ENCODE results near the gene IRF4. TPM values are rescaled to one million over a fixed set of nuclear protein-coding genes. Genes with fewer than 3 reads are reported as not detected.
"Not testable (repeated sequence)": the region's sequence is repeated elsewhere in the genome, so short reads cannot be mapped to it uniquely, and the experiment has no call there.

IRF4 gene
- total and polyA plus RNA-seq, 12 donors: 0.04 to 3.6 (median 0.32) TPM; not detected in 1

GRCh38 chr6:424741-425417, 33.3 kb downstream of the IRF4 start:
- Histone ChIP-seq H3K27ac (no peak overlapping the region), H3K4me3 (no peak overlapping the region), H3K36me3 (no peaks in the 10 kb centered on the region), H3K27me3 (peaks cover 0 to 17% (median 4%) of the 10 kb centered on the region in 7 donors), H3K9me3 (peaks cover 0 to 15% (median 4%) of the 10 kb centered on the region in 11 donors), H3K4me1 (no peaks in the 10 kb centered on the region)
- no peak for DNase-seq
- intact Hi-C loops (cut with DNase I): no loop called here
- 92% methylated on average over 22 to 27 of the region's 27 CpGs for WGBS, 2 donors
- ATAC-seq: no peak
- TF ChIP-seq CTCF (IDR thresholded peaks at IDR 0.05): no peak

- intact Hi-C loops (cut with DNase I); H3K4me3 ChIP-seq; H3K36me3 ChIP-seq; DNase-seq; H3K27ac ChIP-seq; ATAC-seq; H3K4me1 ChIP-seq: not testable (repeated sequence)
- H3K27me3 ChIP-seq: peaks cover 0 to 17% (median 3%) of the 10 kb centered on the region in 7 donors
- peaks cover 0 to 15% (median 4%) of the 10 kb centered on the region in 11 donors for H3K9me3 ChIP-seq
- 75% methylated on average over 7 of the region's 7 CpGs for WGBS, 2 donors
Observed at GRCh38 chr6:425418-425788, 33.9 kb downstream of the IRF4 start.

DNA sequence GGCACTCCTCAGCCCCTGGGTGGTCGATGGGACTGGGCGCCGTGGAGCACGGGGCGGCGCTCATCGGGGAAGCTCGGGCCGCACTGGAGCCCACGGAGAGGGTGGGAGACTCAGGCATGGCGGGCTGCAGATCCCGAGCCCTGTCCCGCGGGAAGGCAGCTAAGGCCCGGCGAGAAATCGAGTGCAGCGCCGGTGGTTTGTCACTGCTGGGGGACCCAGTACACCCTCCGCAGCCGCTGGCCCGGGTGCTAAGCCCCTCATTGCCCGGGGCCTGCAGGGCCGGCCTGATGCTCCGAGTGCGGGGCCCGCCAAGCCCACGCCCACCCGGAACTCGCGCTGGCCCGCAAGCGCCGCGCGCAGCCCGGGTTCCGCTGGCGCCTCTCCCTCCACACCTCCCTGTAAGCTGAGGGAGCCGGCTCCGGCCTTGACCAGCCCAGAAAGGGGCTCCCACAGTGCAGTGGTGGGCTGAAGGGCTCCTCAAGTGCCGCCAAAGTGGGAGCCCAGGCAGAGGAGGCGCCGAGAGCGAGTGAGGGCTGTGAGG, 34.7 kb downstream of the IRF4 start:
- H3K27me3 ChIP-seq: peaks cover 0 to 12% (median 0%) of the 10 kb centered on the region in 7 donors
- H3K27ac ChIP-seq; H3K4me3 ChIP-seq; H3K9me3 ChIP-seq; H3K36me3 ChIP-seq; DNase-seq; H3K4me1 ChIP-seq; ATAC-seq; intact Hi-C loops (cut with DNase I): not testable (repeated sequence)
- 94 to 97% methylated on average over 45 of the region's 45 CpGs for WGBS, 2 donors

DNA sequence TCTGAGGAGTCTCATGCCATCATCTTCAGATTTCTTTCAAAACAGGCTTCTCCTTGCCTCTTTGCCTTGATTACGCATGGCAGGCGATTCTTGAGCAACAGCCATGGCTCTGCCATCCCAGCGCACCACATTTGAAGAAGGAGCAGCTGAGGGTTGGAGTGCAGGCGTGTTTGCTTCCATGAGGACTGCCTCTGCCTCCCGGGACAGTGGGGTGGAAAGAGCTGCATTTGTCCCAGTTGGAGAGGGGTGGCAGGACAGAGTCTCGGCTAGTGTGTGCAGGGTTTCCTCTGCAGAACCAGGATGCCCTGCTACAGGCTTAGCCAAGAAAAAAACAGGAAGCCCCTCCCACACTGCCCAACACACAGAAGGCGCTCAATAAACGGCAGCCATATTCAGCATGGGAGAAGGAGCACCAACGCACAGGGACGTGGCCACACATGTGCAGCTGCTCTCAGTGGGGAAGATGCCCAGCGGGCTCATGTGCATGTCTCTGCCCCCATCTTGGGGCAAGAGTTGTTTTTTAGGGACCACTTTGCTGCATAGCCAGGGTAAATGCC, 36.6 kb downstream of the IRF4 start:
- H3K27ac ChIP-seq: no peak overlapping the region
- no peaks in the 10 kb centered on the region for H3K4me1 ChIP-seq
- intact Hi-C loops (cut with DNase I): no loop called here
- no peaks in the 10 kb centered on the region for H3K36me3 ChIP-seq
- peaks cover 0 to 12% (median 0%) of the 10 kb centered on the region in 7 donors for H3K27me3 ChIP-seq
- DNase-seq (no peak), ATAC-seq (no peak)
- no peaks in the 10 kb centered on the region for H3K9me3 ChIP-seq
- WGBS, 2 donors: 82 to 89% methylated on average over 11 of the region's 11 CpGs
- H3K4me3 ChIP-seq: no peak overlapping the region
- TF ChIP-seq CTCF (IDR thresholded peaks at IDR 0.05): no peak

DNA sequence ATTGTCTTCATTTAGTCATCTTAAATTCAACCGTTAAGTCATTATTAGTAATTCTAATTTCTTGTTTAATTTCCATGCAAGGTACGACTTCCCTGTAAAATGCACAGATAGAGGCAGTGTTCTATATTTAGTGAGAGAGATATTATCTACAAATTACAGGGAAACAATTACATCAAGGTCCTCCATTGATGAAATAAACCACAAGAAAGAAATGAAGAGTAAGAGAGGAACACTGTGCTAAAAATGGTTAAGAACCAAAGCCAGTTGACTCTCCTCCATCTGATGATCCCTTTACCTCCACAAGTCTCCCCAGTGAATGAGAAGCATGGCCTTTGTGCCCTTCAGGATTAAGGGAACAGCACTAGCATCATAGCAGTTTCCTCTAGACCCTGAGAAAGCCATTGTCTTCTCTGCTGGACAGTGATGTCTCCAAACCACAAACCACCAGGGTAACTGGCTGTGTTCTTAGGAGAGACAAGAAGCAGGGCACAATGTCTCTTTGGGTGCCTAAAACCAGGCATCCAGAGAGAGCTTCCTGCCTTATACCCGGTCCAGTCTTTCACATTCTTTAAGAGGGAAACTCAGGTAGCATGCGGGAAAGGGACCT, 38.1 kb downstream of the IRF4 start:
- Histone ChIP-seq H3K36me3 (no peaks in the 10 kb centered on the region), H3K27ac (no peak overlapping the region), H3K4me3 (no peak overlapping the region), H3K27me3 (peaks cover 0 to 12% (median 0%) of the 10 kb centered on the region in 7 donors), H3K4me1 (no peaks in the 10 kb centered on the region), H3K9me3 (no peaks in the 10 kb centered on the region)
- DNase-seq: no peak
- TF ChIP-seq CTCF (IDR thresholded peaks at IDR 0.05): no peak
- WGBS, 2 donors: 79 to 87% methylated on average over 4 of the region's 4 CpGs
- intact Hi-C loops (cut with DNase I): no loop called here
- no peak for ATAC-seq

All from heart right ventricle (tissue), 16 donors.